Activated T-cell treated with anti-CD3 and anti-CD28 coated beads, Interleukin-2, amount 50 U/mL, for 24 hours (primary cell): ENCODE results near the gene NUP210.
"Not testable (repeated sequence)": the region's sequence is repeated elsewhere in the genome, so short reads cannot be mapped to it uniquely, and the experiment has no call there.

Source experiments
- DNase-seq: peaks from one replicate; pipeline ENCODE4 v3.0.0-alpha.2; 2020
- H3K27ac Mint-ChIP-seq: 2 replicates; pipeline ENCODE4 v1.8.0; 2020; ENCODE audit warnings: mild to moderate bottlenecking, mixed read lengths
- H3K27me3 Mint-ChIP-seq: 2 replicates; pipeline ENCODE4 v1.8.0; 2020; ENCODE audit warnings: mixed read lengths
- H3K36me3 Mint-ChIP-seq: 2 replicates; pipeline ENCODE4 v1.8.0; 2020; ENCODE audit warnings: low read depth, mixed read lengths
- H3K4me1 Mint-ChIP-seq: 2 replicates; pipeline ENCODE4 v1.8.0; 2020; ENCODE audit warnings: low read depth, mixed read lengths
- H3K4me3 Mint-ChIP-seq: 2 replicates; pipeline ENCODE4 v1.8.0; 2020; ENCODE audit warnings: mild to moderate bottlenecking, moderate library complexity, mixed read lengths
- H3K9me3 Mint-ChIP-seq: 2 replicates; pipeline ENCODE4 v1.8.0; 2020; ENCODE audit warnings: mixed read lengths

The NUP210 gene

GRCh38 chr3:13442882-13443281, 22.8 kb upstream of the NUP210 start:
- not testable (repeated sequence) for DNase-seq, H3K27ac Mint-ChIP-seq, H3K36me3 Mint-ChIP-seq, H3K27me3 Mint-ChIP-seq, H3K4me1 Mint-ChIP-seq, H3K9me3 Mint-ChIP-seq, H3K4me3 Mint-ChIP-seq

GRCh38 chr3:13440204-13440817, 20.2 kb upstream of the NUP210 start:
- Mint-ChIP-seq H3K9me3 (no peaks in the 10 kb centered on the region), H3K27me3 (no peaks in the 10 kb centered on the region), H3K4me3 (no peak overlapping the region), H3K4me1 (no peaks in the 10 kb centered on the region), H3K27ac (no peak overlapping the region), H3K36me3 (no peaks in the 10 kb centered on the region)
- no peak for DNase-seq

GRCh38 chr3:13436213-13436612, 16.1 kb upstream of the NUP210 start:
- H3K4me1 Mint-ChIP-seq = not testable (repeated sequence)

GRCh38 chr3:13433912-13434311, 13.8 kb upstream of the NUP210 start:
- peaks cover 11% of the 10 kb centered on the region for H3K4me1 Mint-ChIP-seq
- no peaks in the 10 kb centered on the region for H3K9me3 Mint-ChIP-seq
- no peak overlapping the region for H3K4me3 Mint-ChIP-seq
- no peak overlapping the region for H3K27ac Mint-ChIP-seq
- no peak for DNase-seq
- H3K36me3 Mint-ChIP-seq = no peaks in the 10 kb centered on the region
- H3K27me3 Mint-ChIP-seq = no peaks in the 10 kb centered on the region

More at GRCh38 chr3:13436213-13436612, 16.1 kb upstream of the NUP210 start:
- H3K4me3 Mint-ChIP-seq, H3K9me3 Mint-ChIP-seq, H3K27me3 Mint-ChIP-seq, H3K27ac Mint-ChIP-seq, DNase-seq, H3K36me3 Mint-ChIP-seq: not testable (repeated sequence)

- no peaks in the 10 kb centered on the region for H3K36me3 Mint-ChIP-seq
- no peaks in the 10 kb centered on the region for H3K27me3 Mint-ChIP-seq
- no peak overlapping the region for H3K27ac Mint-ChIP-seq
- H3K9me3 Mint-ChIP-seq = no peaks in the 10 kb centered on the region
- no peak overlapping the region for H3K4me3 Mint-ChIP-seq
- peaks cover 21% of the 10 kb centered on the region for H3K4me1 Mint-ChIP-seq
- no peak for DNase-seq
Measured at GRCh38 chr3:13432093-13432492, 12.0 kb upstream of the NUP210 start.

GRCh38 chr3:13430411-13430875, 10.3 kb upstream of the NUP210 start:
- peaks cover 27% of the 10 kb centered on the region for H3K4me1 Mint-ChIP-seq
- not testable (repeated sequence) for H3K27me3 Mint-ChIP-seq, DNase-seq, H3K9me3 Mint-ChIP-seq, H3K4me3 Mint-ChIP-seq, H3K27ac Mint-ChIP-seq, H3K36me3 Mint-ChIP-seq

- Mint-ChIP-seq H3K36me3 (no peaks in the 10 kb centered on the region), H3K27ac (peak overlapping the region; percentile 35), H3K9me3 (no peaks in the 10 kb centered on the region), H3K4me3 (no peak overlapping the region), H3K27me3 (no peaks in the 10 kb centered on the region), H3K4me1 (peaks cover 34% of the 10 kb centered on the region)
- DNase-seq = no peak
Measured at GRCh38 chr3:13429631-13430291, 9.6 kb upstream of the NUP210 start.

GRCh38 chr3:13428678-13429077, 8.6 kb upstream of the NUP210 start:
- not testable (repeated sequence) for H3K4me3 Mint-ChIP-seq, DNase-seq, H3K9me3 Mint-ChIP-seq, H3K36me3 Mint-ChIP-seq, H3K27me3 Mint-ChIP-seq
- H3K4me1 Mint-ChIP-seq = peaks cover 38% of the 10 kb centered on the region
- H3K27ac Mint-ChIP-seq = peak overlapping the region; percentile 93

- DNase-seq = no peak
- Mint-ChIP-seq H3K27ac (peak overlapping the region; percentile 93), H3K27me3 (no peaks in the 10 kb centered on the region), H3K9me3 (no peaks in the 10 kb centered on the region), H3K4me1 (peaks cover 42% of the 10 kb centered on the region), H3K4me3 (peak overlapping the region; percentile 2), H3K36me3 (no peaks in the 10 kb centered on the region)
Measured at GRCh38 chr3:13427662-13428603, 7.8 kb upstream of the NUP210 start.

- no peak overlapping the region for H3K4me3 Mint-ChIP-seq
- no peak overlapping the region for H3K27ac Mint-ChIP-seq
- no peaks in the 10 kb centered on the region for H3K27me3 Mint-ChIP-seq
- no peaks in the 10 kb centered on the region for H3K36me3 Mint-ChIP-seq
- H3K9me3 Mint-ChIP-seq = no peaks in the 10 kb centered on the region
- no peak for DNase-seq
- H3K4me1 Mint-ChIP-seq = peaks cover 51% of the 10 kb centered on the region
Measured at GRCh38 chr3:13426591-13426990, 6.5 kb upstream of the NUP210 start.

GRCh38 chr3:13425689-13426088, 5.6 kb upstream of the NUP210 start:
- no peaks in the 10 kb centered on the region for H3K9me3 Mint-ChIP-seq
- no peak overlapping the region for H3K27ac Mint-ChIP-seq
- H3K27me3 Mint-ChIP-seq = no peaks in the 10 kb centered on the region
- no peak overlapping the region for H3K4me3 Mint-ChIP-seq
- peaks cover 60% of the 10 kb centered on the region for H3K4me1 Mint-ChIP-seq
- peaks cover 2% of the 10 kb centered on the region for H3K36me3 Mint-ChIP-seq
- DNase-seq = no peak

GRCh38 chr3:13424865-13425617, 4.9 kb upstream of the NUP210 start:
- no peak for DNase-seq
- H3K4me1 Mint-ChIP-seq = peaks cover 58% of the 10 kb centered on the region
- H3K36me3 Mint-ChIP-seq = peaks cover 4% of the 10 kb centered on the region
- no peaks in the 10 kb centered on the region for H3K9me3 Mint-ChIP-seq
- H3K27ac Mint-ChIP-seq = no peak overlapping the region
- no peaks in the 10 kb centered on the region for H3K27me3 Mint-ChIP-seq
- no peak overlapping the region for H3K4me3 Mint-ChIP-seq

- no peak overlapping the region for H3K27ac Mint-ChIP-seq
- no peak for DNase-seq
- H3K36me3 Mint-ChIP-seq = peaks cover 6% of the 10 kb centered on the region
- peaks cover 53% of the 10 kb centered on the region for H3K4me1 Mint-ChIP-seq
- H3K27me3 Mint-ChIP-seq = no peaks in the 10 kb centered on the region
- no peak overlapping the region for H3K4me3 Mint-ChIP-seq
- H3K9me3 Mint-ChIP-seq = no peaks in the 10 kb centered on the region
Measured at GRCh38 chr3:13424141-13424844, 4.2 kb upstream of the NUP210 start.
